ENCODE measurements around the gene LRG1.

GRCh38 chr19:4547303-4548237 is 7.7 kb upstream of the LRG1 start:
- TF ChIP-seq CTCF (IDR thresholded peaks at IDR 0.05), result no peak
- TF ChIP-seq POLR2A (IDR thresholded peaks at IDR 0.05), result no peak

Measured in ovary (tissue), 3 donors.